ENCODE measurements around the gene GPRIN3.

- TF ChIP-seq EZH2 (IDR thresholded peaks at IDR 0.05; ENCODE audit: insufficient read depth, poor library complexity, severe bottlenecking) (no peak), EZH2phosphoT487 (IDR thresholded peaks at IDR 0.05; ENCODE audit: insufficient read depth, low read depth) (no peak)
These were observed 1.7 kb downstream of the GPRIN3 start for GRCh38 chr4:89305712-89306437.

Data from GM23248 (cell line).